HCT116 (cell line): ENCODE data around the gene TDO2. TPM values are rescaled to one million over a fixed set of nuclear protein-coding genes. Genes with fewer than 3 reads are reported as not detected.

ENCODE experiments used
- ATAC-seq: fragments of 200-7000 bp; cut with Tn5 transposase; 2 replicates; pipeline ENCODE4 v1.9.1; 2020; ENCODE audit warnings: mild to moderate bottlenecking, moderate library complexity
- BruUV-seq: library from RNA; stranded (reverse); fragments of 400-500 nt; replicated peaks from 2 replicates; lab custom pipeline; 2021; lab: Mats Ljungman, UMichigan
- CTCF ChIA-PET: fragments of 300-600 bp; sonication (Branson Sonifier 250); formaldehyde crosslinking; loops from one replicate; lab custom pipeline; 2021; ENCODE audit warnings: antibody characterized with exemption; lab: Charles Lee
- POLR2A ChIA-PET: fragments of 300-600, 350-600 bp; sonication (Branson Sonifier 250); formaldehyde crosslinking; loops from one replicate; lab custom pipeline; 2021; ENCODE audit warnings: antibody characterized with exemption; lab: Charles Lee
- RAD21 ChIA-PET, 2 experiments: fragments of 300-600 bp; sonication (Branson Sonifier 250); formaldehyde crosslinking; loops; one replicate each; lab custom pipeline; 2023; ENCODE audit warnings: low total read pairs in 2 of 2; ENCODE audit not compliant: uncharacterized antibody in 2 of 2, unreplicated experiment in 2 of 2, low non-redundant PET in 1 of 2; lab: Charles Lee
- DNase-seq: peaks from one replicate; pipeline ENCODE4 v3.0.0-alpha.2; 2010; ENCODE audit warnings: low read depth, low spot score
- H2AFZ ChIP-seq: fragments of 200-600 bp; shearing (Covaris generic), sonication (generic); 2 replicates; pipeline ENCODE4 v1.6.1; 2017; ENCODE audit warnings: low read depth, mixed run types, mixed read lengths, antibody characterized with exemption, low read length; ENCODE audit not compliant: poor library complexity, severe bottlenecking
- H3K27ac ChIP-seq: 2 replicates; pipeline ENCODE4 v1.5.1; 2012; ENCODE audit warnings: low read depth, low read length
- H3K27me3 ChIP-seq: fragments of 200-600 bp; sonication (generic); 2 replicates; pipeline ENCODE4 v1.6.1; 2016; ENCODE audit warnings: mixed run types, low read length, mixed read lengths; ENCODE audit not compliant: insufficient read depth
- H3K36me3 ChIP-seq, 2 experiments: fragments of 200-500 bp in 1 of 2; fragments of 200-600 bp in 1 of 2; sonication (Bioruptor generic) in 1 of 2; sonication (generic) in 1 of 2; 2 replicates each; pipeline versions ENCODE4 v1.5.1 to v1.6.1; 2014 to 2016; ENCODE audit warnings: low read length in 2 of 2, inconsistent platforms in 1 of 2, mixed read lengths in 1 of 2, mixed run types in 1 of 2; ENCODE audit not compliant: insufficient read depth in 2 of 2, control insufficient read depth in 1 of 2
- H3K4me1 ChIP-seq, 2 experiments: fragments of 200-600 bp in 1 of 2; sonication (generic) in 1 of 2; 2 replicates each; pipeline versions ENCODE4 v1.5.1 to v1.6.1; 2012 to 2017; ENCODE audit warnings: low read length in 2 of 2, inconsistent platforms in 1 of 2, mild to moderate bottlenecking in 1 of 2, mixed read lengths in 1 of 2, mixed run types in 1 of 2, moderate library complexity in 1 of 2; ENCODE audit not compliant: insufficient read depth in 2 of 2, control insufficient read depth in 1 of 2
- H3K4me2 ChIP-seq: fragments of 200-600 bp; sonication (generic); 2 replicates; pipeline ENCODE4 v1.6.1; 2017; ENCODE audit warnings: mixed run types, low read length, mixed read lengths
- H3K4me3 ChIP-seq, 2 experiments: fragments of 200-600 bp in 1 of 2; sonication (generic) in 1 of 2; replicated peaks in 1 of 2; 2 replicates each; pipeline ENCODE4 v1.5.1; 2011 to 2016; ENCODE audit warnings: low read length in 2 of 2, control low read depth in 1 of 2, low read depth in 1 of 2, mild to moderate bottlenecking in 1 of 2, mixed read lengths in 1 of 2, mixed run types in 1 of 2
- H3K79me2 ChIP-seq: fragments of 200-600 bp; sonication (generic); 2 replicates; pipeline ENCODE4 v1.6.1; 2017; ENCODE audit warnings: mild to moderate bottlenecking, mixed run types, low read length, moderate library complexity, mixed read lengths; ENCODE audit not compliant: insufficient read depth
- H3K9ac ChIP-seq: fragments of 200-600 bp; sonication (generic); 2 replicates; pipeline ENCODE4 v1.6.1; 2016; ENCODE audit warnings: low read length, mixed read lengths
- H3K9me2 ChIP-seq: fragments of 200-600 bp; sonication (generic), shearing (Covaris generic); 2 replicates; pipeline ENCODE4 v1.6.1; 2017; ENCODE audit warnings: mixed run types, mild to moderate bottlenecking, moderate library complexity; ENCODE audit not compliant: insufficient read depth
- H3K9me3 ChIP-seq, 2 experiments: fragments of 200-500 bp in 1 of 2; fragments of 200-600 bp in 1 of 2; sonication (Bioruptor generic) in 1 of 2; sonication (generic) in 1 of 2; 2 replicates each; pipeline ENCODE4 v1.6.1; 2014 to 2017; ENCODE audit warnings: low read length in 2 of 2, mixed read lengths in 2 of 2, inconsistent platforms in 1 of 2, low read depth in 1 of 2, mild to moderate bottlenecking in 1 of 2, mixed run types in 1 of 2, moderate library complexity in 1 of 2; ENCODE audit not compliant: control insufficient read depth in 1 of 2, insufficient read depth in 1 of 2
- H4K20me1 ChIP-seq: fragments of 200-600 bp; sonication (generic), shearing (Covaris generic); 2 replicates; pipeline ENCODE4 v1.6.1; 2017; ENCODE audit warnings: mixed run types, mild to moderate bottlenecking, moderate library complexity; ENCODE audit not compliant: insufficient read depth
- ELF1 ChIP-seq: IDR thresholded peaks from 2 replicates; pipeline ENCODE4 v1.6.1; 2012; ENCODE audit warnings: low read depth, borderline replicate concordance
- EZH2phosphoT487 ChIP-seq: fragments of 200-600 bp; IDR thresholded peaks from 2 replicates; pipeline ENCODE4 v1.6.1; 2018; ENCODE audit warnings: antibody characterized with exemption, borderline replicate concordance
- MAX ChIP-seq: IDR thresholded peaks from 2 replicates; pipeline ENCODE4 v1.6.1; 2012
- POLR2A ChIP-seq: IDR thresholded peaks from 2 replicates; pipeline ENCODE4 v1.7.0; 2011; ENCODE audit warnings: borderline replicate concordance; ENCODE audit not compliant: insufficient read depth, insufficient read length; ENCODE audit errors: extremely low read depth
- POLR2AphosphoS5 ChIP-seq: IDR thresholded peaks from 2 replicates; pipeline ENCODE4 v1.6.1; 2011; ENCODE audit warnings: mild to moderate bottlenecking, low read depth, low read length, moderate library complexity
- RAD21 ChIP-seq: IDR thresholded peaks from 2 replicates; pipeline ENCODE4 v1.6.1; 2012; ENCODE audit warnings: low read depth, mild to moderate bottlenecking
- REST ChIP-seq: IDR thresholded peaks from 2 replicates; pipeline ENCODE4 v1.6.1; 2012; ENCODE audit warnings: low read depth
- SIN3A ChIP-seq: IDR thresholded peaks from 2 replicates; pipeline ENCODE4 v1.6.1; 2012; ENCODE audit warnings: low read depth
- SP1 ChIP-seq: IDR thresholded peaks from 2 replicates; pipeline ENCODE4 v1.6.1; 2012; ENCODE audit warnings: low read depth
- SRF ChIP-seq: IDR thresholded peaks from 2 replicates; pipeline ENCODE4 v1.6.1; 2012; ENCODE audit warnings: low read depth
- TCF7L2 ChIP-seq: IDR thresholded peaks from 2 replicates; pipeline ENCODE4 v1.7.0; 2011; ENCODE audit warnings: borderline replicate concordance, inconsistent platforms; ENCODE audit not compliant: insufficient read depth, insufficient read length; ENCODE audit errors: extremely low read depth
- ZBTB33 ChIP-seq: IDR thresholded peaks from 2 replicates; pipeline ENCODE4 v1.6.1; 2011; ENCODE audit warnings: mild to moderate bottlenecking, low read length, moderate library complexity; ENCODE audit not compliant: insufficient replicate concordance; ENCODE audit errors: extremely low read depth
- ZFX ChIP-seq: fragments of 450-650 bp; IDR thresholded peaks from 2 replicates; pipeline ENCODE4 v1.6.1; 2017
- ZNF274 ChIP-seq: fragments of 200-500 bp; sonication (Bioruptor generic); IDR thresholded peaks from 2 replicates; pipeline ENCODE4 v1.6.1; 2014; ENCODE audit warnings: mild to moderate bottlenecking, low read depth, low read length, inconsistent platforms
- intact Hi-C: fragments of 100-400 bp; cut with micrococcal nuclease; formaldehyde crosslinking; loops from 2 replicates; pipeline ENCODE4 v1.10.0; 2022
- total RNA-seq: library from RNA; stranded (reverse); gene quantifications from one replicate; pipeline ENCODE4 v1.2.1, GENCODE V29; 2021; ENCODE audit not compliant: unreplicated experiment
- TF ChIP-seq, protein P1 (sequence below): IDR thresholded peaks from 2 replicates; pipeline ENCODE4 v1.6.1; 2012

The TDO2 gene
- total RNA-seq, 1 experiment from 2014 or later, result 0.27 TPM

DNA sequence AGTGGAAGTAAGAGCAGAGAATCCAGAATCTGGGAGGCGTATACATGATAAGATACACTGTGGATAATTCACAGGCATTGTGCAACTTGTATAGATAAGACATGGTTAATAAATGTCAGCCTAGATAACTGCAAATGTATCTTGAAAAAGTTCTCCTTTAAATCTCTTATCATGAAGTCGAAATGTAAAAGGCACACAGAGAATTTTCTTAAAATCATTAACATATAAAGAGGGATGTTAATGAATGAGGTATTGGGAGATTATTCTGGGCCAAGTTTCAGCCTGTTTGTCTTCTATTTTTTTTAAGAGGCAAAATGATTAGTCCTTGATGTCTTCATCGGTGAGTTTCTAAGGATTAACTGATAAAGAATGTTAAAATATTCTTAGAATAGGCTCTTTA lies 835 bp downstream of the TDO2 start:
- POLR2A ChIA-PET, result no interaction called here
- TF ChIP-seq, protein P1, sequence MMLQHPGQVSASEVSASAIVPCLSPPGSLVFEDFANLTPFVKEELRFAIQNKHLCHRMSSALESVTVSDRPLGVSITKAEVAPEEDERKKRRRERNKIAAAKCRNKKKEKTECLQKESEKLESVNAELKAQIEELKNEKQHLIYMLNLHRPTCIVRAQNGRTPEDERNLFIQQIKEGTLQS, result no peak
- TF ChIP-seq RAD21 (no peak), EZH2phosphoT487 (no peak), ELF1 (no peak), SP1 (no peak)

DNA sequence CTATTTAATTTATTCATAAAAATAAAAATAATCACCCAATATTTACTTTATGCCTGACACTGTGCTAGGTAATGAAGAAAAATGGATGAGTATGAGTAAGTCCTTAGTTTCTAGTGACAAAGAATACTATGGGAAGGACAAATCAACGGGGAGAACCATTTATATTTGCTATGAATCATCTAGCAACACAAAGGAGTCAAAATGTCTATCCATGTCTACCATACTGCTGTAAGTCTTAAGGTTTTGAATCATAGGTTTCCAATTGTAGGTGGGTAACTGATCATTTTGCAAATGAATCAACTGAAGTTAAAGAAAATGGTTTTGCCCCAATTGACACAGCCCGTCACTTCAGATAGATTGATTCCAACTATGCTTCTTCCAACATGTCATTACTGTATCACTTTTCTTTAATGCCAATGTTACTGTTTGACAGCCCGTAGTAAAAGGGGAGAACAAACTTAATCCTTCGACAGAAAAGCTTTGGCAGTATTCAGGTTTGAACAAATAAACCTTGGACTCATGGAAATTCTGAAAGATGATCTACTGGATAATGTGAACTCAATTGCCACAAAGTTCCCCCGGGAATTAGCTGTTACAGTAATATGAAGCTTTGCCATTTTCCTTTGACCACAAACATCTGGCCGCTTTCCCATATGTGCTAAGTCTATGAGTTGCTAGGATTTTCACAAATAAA lies 3.2 kb downstream of the TDO2 start:
- Histone ChIP-seq H3K4me2 (no peak overlapping the region), H3K4me1 (no peaks in the 10 kb centered on the region), H3K79me2 (no peaks in the 10 kb centered on the region), H4K20me1 (no peaks in the 10 kb centered on the region), H3K27ac (no peak overlapping the region), H3K36me3 (no peaks in the 10 kb centered on the region), H3K9me3 (no peaks in the 10 kb centered on the region), H3K4me3 (no peak overlapping the region), H2AFZ (no peak overlapping the region), H3K27me3 (no peaks in the 10 kb centered on the region), H3K9me2 (no peaks in the 10 kb centered on the region; the same call in 1 of the 2 replicates), H3K9ac (no peak overlapping the region)
- DNase-seq (no peak), ATAC-seq (no peak)
- ChIA-PET POLR2A (no interaction called here), RAD21 (no interaction called here), CTCF (no interaction called here)
- intact Hi-C loops, result no loop called here
- no TSS peak for BruUV-seq
- TF ChIP-seq POLR2AphosphoS5 (no peak), TCF7L2 (no peak), SP1 (no peak), SRF (no peak), POLR2A (no peak), ZNF274 (no peak), REST (no peak), ZBTB33 (no peak), SIN3A (no peak), MAX (no peak), ZFX (no peak)

More for the DNA sequence above, 835 bp downstream of the TDO2 start:
- Histone ChIP-seq H4K20me1 (no peaks in the 10 kb centered on the region), H2AFZ (no peak overlapping the region), H3K4me3 (no peak overlapping the region), H3K4me1 (no peaks in the 10 kb centered on the region), H3K4me2 (no peak overlapping the region), H3K9ac (no peak overlapping the region), H3K27me3 (no peaks in the 10 kb centered on the region), H3K36me3 (no peaks in the 10 kb centered on the region), H3K9me3 (no peaks in the 10 kb centered on the region), H3K27ac (no peak overlapping the region), H3K9me2 (no peaks in the 10 kb centered on the region), H3K79me2 (no peaks in the 10 kb centered on the region)
- no peak for ATAC-seq
- no TSS peak for BruUV-seq
- DNase-seq, result no peak
- CTCF ChIA-PET, result no interaction called here
- RAD21 ChIA-PET, result no interaction called here
- intact Hi-C loops, result no loop called here
